ENCODE data around the gene AKAP9.

DNA sequence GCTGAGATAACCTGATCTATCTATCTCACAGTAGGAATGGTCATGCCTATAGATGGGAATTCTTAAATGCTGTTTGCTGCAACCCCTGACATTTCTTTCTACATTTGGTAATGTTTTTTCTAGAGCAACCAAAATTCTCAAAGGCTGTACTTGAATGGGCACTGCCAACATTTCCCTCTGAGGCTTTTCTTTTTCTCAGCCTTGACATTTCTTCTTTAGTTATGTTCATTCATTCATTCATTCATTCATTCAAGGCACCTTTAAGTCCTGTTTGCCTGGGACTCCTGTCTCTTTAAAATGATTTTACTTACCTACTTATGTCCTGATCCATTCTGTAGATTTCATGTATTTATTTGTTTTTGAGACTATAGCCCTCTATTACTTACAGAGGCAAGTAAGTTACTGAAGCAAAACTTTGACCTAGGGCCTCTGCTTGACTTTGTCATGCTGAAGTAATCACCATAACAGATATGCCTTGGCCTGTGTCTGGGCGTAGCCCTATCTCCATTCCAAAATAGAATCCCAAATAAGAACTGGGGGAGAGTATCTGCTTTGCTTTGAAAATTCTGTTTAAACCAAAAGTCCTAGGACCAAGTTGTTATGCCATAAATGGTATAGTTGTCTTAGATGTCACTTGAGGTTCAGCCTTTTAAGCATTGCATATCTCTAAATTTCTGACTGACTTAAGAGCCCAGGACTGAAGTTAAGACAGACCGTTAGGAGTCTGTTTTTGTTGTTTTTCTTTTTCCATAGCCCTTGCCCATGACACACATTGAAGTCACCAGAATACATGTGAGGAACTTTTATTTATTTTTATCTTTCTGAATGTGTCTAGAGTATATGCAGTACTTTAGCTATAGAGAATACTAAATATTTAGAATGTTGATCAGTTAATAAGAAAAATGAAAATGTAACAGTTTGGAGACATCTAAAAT is 59.2 kb downstream of the AKAP9 start:
- TF ChIP-seq, protein P1, sequence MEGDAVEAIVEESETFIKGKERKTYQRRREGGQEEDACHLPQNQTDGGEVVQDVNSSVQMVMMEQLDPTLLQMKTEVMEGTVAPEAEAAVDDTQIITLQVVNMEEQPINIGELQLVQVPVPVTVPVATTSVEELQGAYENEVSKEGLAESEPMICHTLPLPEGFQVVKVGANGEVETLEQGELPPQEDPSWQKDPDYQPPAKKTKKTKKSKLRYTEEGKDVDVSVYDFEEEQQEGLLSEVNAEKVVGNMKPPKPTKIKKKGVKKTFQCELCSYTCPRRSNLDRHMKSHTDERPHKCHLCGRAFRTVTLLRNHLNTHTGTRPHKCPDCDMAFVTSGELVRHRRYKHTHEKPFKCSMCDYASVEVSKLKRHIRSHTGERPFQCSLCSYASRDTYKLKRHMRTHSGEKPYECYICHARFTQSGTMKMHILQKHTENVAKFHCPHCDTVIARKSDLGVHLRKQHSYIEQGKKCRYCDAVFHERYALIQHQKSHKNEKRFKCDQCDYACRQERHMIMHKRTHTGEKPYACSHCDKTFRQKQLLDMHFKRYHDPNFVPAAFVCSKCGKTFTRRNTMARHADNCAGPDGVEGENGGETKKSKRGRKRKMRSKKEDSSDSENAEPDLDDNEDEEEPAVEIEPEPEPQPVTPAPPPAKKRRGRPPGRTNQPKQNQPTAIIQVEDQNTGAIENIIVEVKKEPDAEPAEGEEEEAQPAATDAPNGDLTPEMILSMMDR (IDR thresholded peaks at IDR 0.05): no peak
- TF ChIP-seq POLR2A (IDR thresholded peaks at IDR 0.05): no peak

Data from Peyer's patch (tissue), 4 donors.